Measurements from ENCODE around the gene TRIM29.

Gene TRIM29

GRCh38 chr11:120173807-120174206, 35.9 kb upstream of the TRIM29 start:
- no CpG with 5 or more reads among the region's 5 CpGs for WGBS, 2 donors (ENCODE audit: extremely low coverage in 2 of 2, insufficient read length in 2 of 2, insufficient replicate concordance in 1 of 2)
- H3K14ac ChIP-seq (ENCODE audit: low read length): no peak overlapping the region

GRCh38 chr11:120173019-120173705, 35.2 kb upstream of the TRIM29 start:
- no peak for DNase-seq (ENCODE audit: low spot score)
- Histone ChIP-seq H3K9ac (ENCODE audit: low read depth, low read length, poor library complexity) (peak overlapping the region; percentile 2), H3K4ac (ENCODE audit: low read length) (no peak overlapping the region)

More at GRCh38 chr11:120173807-120174206, 35.9 kb upstream of the TRIM29 start:
- peaks cover 5 to 6% of the 10 kb centered on the region in 2 donors for H3K4me1 ChIP-seq (ENCODE audit: control insufficient read depth in 2 of 2, insufficient read depth in 1 of 2, low read depth in 1 of 2, low read length in 2 of 2)
- no peaks in the 10 kb centered on the region for H3K79me1 ChIP-seq (ENCODE audit: low read depth, low read length)
- no peak overlapping the region for H3K4me2 ChIP-seq (ENCODE audit: insufficient read depth, low read length, poor library complexity, severe bottlenecking)
- no peak overlapping the region for H3K9ac ChIP-seq (ENCODE audit: low read depth, low read length, poor library complexity)
- H2BK15ac ChIP-seq (ENCODE audit: low read length): no peak overlapping the region
- H3K9me3 ChIP-seq (replicated peaks in 1 of 2; ENCODE audit: control insufficient read depth in 2 of 2, insufficient read depth in 1 of 2, low read depth in 1 of 2, low read length in 2 of 2): peaks cover 0 to 2% of the 10 kb centered on the region in 2 donors
- no peak overlapping the region for H4K8ac ChIP-seq (ENCODE audit: low read depth, low read length)
- H3K4ac ChIP-seq (ENCODE audit: low read length): no peak overlapping the region
- H3K18ac ChIP-seq (ENCODE audit: low read length): no peak overlapping the region
- no peak overlapping the region for H2AK5ac ChIP-seq (ENCODE audit: low read depth, low read length)
- no peak overlapping the region for H2BK12ac ChIP-seq (ENCODE audit: low read length)
- H2AFZ ChIP-seq (ENCODE audit: low read length): no peak overlapping the region
- no peak overlapping the region for H2BK5ac ChIP-seq (ENCODE audit: low read length)
- H3K4me3 ChIP-seq (ENCODE audit: low read length in 2 of 2): no peak overlapping the region
- peaks cover 0 to 33% (median 26%) of the 10 kb centered on the region in 3 experiments for H3K27me3 ChIP-seq (ENCODE audit: control insufficient read depth in 3 of 3, insufficient read depth in 3 of 3, low read depth in 1 of 3, low read length in 3 of 3)
- no peak overlapping the region for H4K91ac ChIP-seq (ENCODE audit: low read depth, low read length, poor library complexity)
- no peak overlapping the region for H3K23ac ChIP-seq (ENCODE audit: low read depth, low read length, poor library complexity)
- no peaks in the 10 kb centered on the region for H3K36me3 ChIP-seq (replicated peaks in 1 of 2; ENCODE audit: control insufficient read depth in 2 of 2, insufficient read depth in 2 of 2, low read length in 2 of 2)
- H3K27ac ChIP-seq (replicated peaks; ENCODE audit: low read length): no peak overlapping the region
- no peak for DNase-seq (ENCODE audit: low spot score)
- no peak overlapping the region for H2BK120ac ChIP-seq (ENCODE audit: low read depth, low read length)

GRCh38 chr11:120172054-120172911, 34.4 kb upstream of the TRIM29 start:
- H2BK12ac ChIP-seq (ENCODE audit: low read length): peak overlapping the region; percentile 80
- H4K91ac ChIP-seq (ENCODE audit: low read depth, low read length, poor library complexity): no peak overlapping the region
- H2BK5ac ChIP-seq (ENCODE audit: low read length): no peak overlapping the region
- H3K9me3 ChIP-seq (replicated peaks in 1 of 2; ENCODE audit: control insufficient read depth in 2 of 2, insufficient read depth in 1 of 2, low read depth in 1 of 2, low read length in 2 of 2): peaks cover 0 to 2% of the 10 kb centered on the region in 2 donors
- H3K4me1 ChIP-seq (ENCODE audit: control insufficient read depth in 2 of 2, insufficient read depth in 1 of 2, low read depth in 1 of 2, low read length in 2 of 2): peaks cover 5 to 7% of the 10 kb centered on the region in 2 donors
- no peak overlapping the region for H3K4ac ChIP-seq (ENCODE audit: low read length)
- no peak overlapping the region for H2BK120ac ChIP-seq (ENCODE audit: low read depth, low read length)
- no peaks in the 10 kb centered on the region for H3K36me3 ChIP-seq (replicated peaks in 1 of 2; ENCODE audit: control insufficient read depth in 2 of 2, insufficient read depth in 2 of 2, low read length in 2 of 2)
- peak overlapping the region; percentile 64 for H3K18ac ChIP-seq (ENCODE audit: low read length)
- no peak overlapping the region for H3K14ac ChIP-seq (ENCODE audit: low read length)
- H3K27me3 ChIP-seq (ENCODE audit: control insufficient read depth in 3 of 3, insufficient read depth in 3 of 3, low read depth in 1 of 3, low read length in 3 of 3): peaks cover 0 to 48% (median 41%) of the 10 kb centered on the region in 3 experiments
- H3K27ac ChIP-seq (replicated peaks; ENCODE audit: low read length): no peak overlapping the region
- no peak overlapping the region for H3K4me2 ChIP-seq (ENCODE audit: insufficient read depth, low read length, poor library complexity, severe bottlenecking)
- no peak overlapping the region for H4K8ac ChIP-seq (ENCODE audit: low read depth, low read length)
- no peaks in the 10 kb centered on the region for H3K79me1 ChIP-seq (ENCODE audit: low read depth, low read length)
- peak overlapping the region; percentile 4 for H3K9ac ChIP-seq (ENCODE audit: low read depth, low read length, poor library complexity)
- H2BK15ac ChIP-seq (ENCODE audit: low read length): no peak overlapping the region
- WGBS, 2 donors (ENCODE audit: extremely low coverage in 2 of 2, insufficient read length in 2 of 2, insufficient replicate concordance in 1 of 2): no CpG with 5 or more reads among the region's 24 CpGs
- no peak overlapping the region for H3K4me3 ChIP-seq (ENCODE audit: low read length in 2 of 2)
- peak overlapping the region; percentile 26 for H3K23ac ChIP-seq (ENCODE audit: low read depth, low read length, poor library complexity)
- no peak overlapping the region for H2AK5ac ChIP-seq (ENCODE audit: low read depth, low read length)
- peak; percentile 56 for DNase-seq (ENCODE audit: low spot score)
- H2AFZ ChIP-seq (ENCODE audit: low read length): peak overlapping the region; percentile 27

More at GRCh38 chr11:120173019-120173705, 35.2 kb upstream of the TRIM29 start:
- no peak overlapping the region for H2BK12ac ChIP-seq (ENCODE audit: low read length)
- no peak overlapping the region for H2BK120ac ChIP-seq (ENCODE audit: low read depth, low read length)
- H3K4me1 ChIP-seq (ENCODE audit: control insufficient read depth in 2 of 2, insufficient read depth in 1 of 2, low read depth in 1 of 2, low read length in 2 of 2): peaks cover 5 to 7% of the 10 kb centered on the region in 2 donors
- no peak overlapping the region for H3K27ac ChIP-seq (replicated peaks; ENCODE audit: low read length)
- no peaks in the 10 kb centered on the region for H3K36me3 ChIP-seq (replicated peaks in 1 of 2; ENCODE audit: control insufficient read depth in 2 of 2, insufficient read depth in 2 of 2, low read length in 2 of 2)
- no CpG with 5 or more reads among the region's 11 CpGs for WGBS, 2 donors (ENCODE audit: extremely low coverage in 2 of 2, insufficient read length in 2 of 2, insufficient replicate concordance in 1 of 2)
- no peak overlapping the region for H2BK5ac ChIP-seq (ENCODE audit: low read length)
- peaks cover 0 to 2% of the 10 kb centered on the region in 2 donors for H3K9me3 ChIP-seq (replicated peaks in 1 of 2; ENCODE audit: control insufficient read depth in 2 of 2, insufficient read depth in 1 of 2, low read depth in 1 of 2, low read length in 2 of 2)
- H3K4me3 ChIP-seq (ENCODE audit: low read length in 2 of 2): no peak overlapping the region
- H2AK5ac ChIP-seq (ENCODE audit: low read depth, low read length): peak overlapping the region; percentile 7
- peaks cover 0 to 39% (median 33%) of the 10 kb centered on the region in 3 experiments for H3K27me3 ChIP-seq (ENCODE audit: control insufficient read depth in 3 of 3, insufficient read depth in 3 of 3, low read depth in 1 of 3, low read length in 3 of 3)
- peak overlapping the region; percentile 20 for H3K18ac ChIP-seq (ENCODE audit: low read length)
- H4K8ac ChIP-seq (ENCODE audit: low read depth, low read length): no peak overlapping the region
- no peak overlapping the region for H3K14ac ChIP-seq (ENCODE audit: low read length)
- H3K23ac ChIP-seq (ENCODE audit: low read depth, low read length, poor library complexity): no peak overlapping the region
- H3K79me1 ChIP-seq (ENCODE audit: low read depth, low read length): no peaks in the 10 kb centered on the region
- H2AFZ ChIP-seq (ENCODE audit: low read length): no peak overlapping the region
- no peak overlapping the region for H2BK15ac ChIP-seq (ENCODE audit: low read length)
- no peak overlapping the region for H3K4me2 ChIP-seq (ENCODE audit: insufficient read depth, low read length, poor library complexity, severe bottlenecking)
- no peak overlapping the region for H4K91ac ChIP-seq (ENCODE audit: low read depth, low read length, poor library complexity)

All from neuronal stem cell (in vitro differentiated cells).